Measurements from ENCODE around the gene CARM1.
"Not testable (repeated sequence)": the region's sequence is repeated elsewhere in the genome, so short reads cannot be mapped to it uniquely, and the experiment has no call there.

GRCh38 chr19:10941649-10942048 is 70.3 kb downstream of the CARM1 start:
- TF ChIP-seq EZH2 (IDR thresholded peaks at IDR 0.05): not testable (repeated sequence)
- TF ChIP-seq, protein P1, sequence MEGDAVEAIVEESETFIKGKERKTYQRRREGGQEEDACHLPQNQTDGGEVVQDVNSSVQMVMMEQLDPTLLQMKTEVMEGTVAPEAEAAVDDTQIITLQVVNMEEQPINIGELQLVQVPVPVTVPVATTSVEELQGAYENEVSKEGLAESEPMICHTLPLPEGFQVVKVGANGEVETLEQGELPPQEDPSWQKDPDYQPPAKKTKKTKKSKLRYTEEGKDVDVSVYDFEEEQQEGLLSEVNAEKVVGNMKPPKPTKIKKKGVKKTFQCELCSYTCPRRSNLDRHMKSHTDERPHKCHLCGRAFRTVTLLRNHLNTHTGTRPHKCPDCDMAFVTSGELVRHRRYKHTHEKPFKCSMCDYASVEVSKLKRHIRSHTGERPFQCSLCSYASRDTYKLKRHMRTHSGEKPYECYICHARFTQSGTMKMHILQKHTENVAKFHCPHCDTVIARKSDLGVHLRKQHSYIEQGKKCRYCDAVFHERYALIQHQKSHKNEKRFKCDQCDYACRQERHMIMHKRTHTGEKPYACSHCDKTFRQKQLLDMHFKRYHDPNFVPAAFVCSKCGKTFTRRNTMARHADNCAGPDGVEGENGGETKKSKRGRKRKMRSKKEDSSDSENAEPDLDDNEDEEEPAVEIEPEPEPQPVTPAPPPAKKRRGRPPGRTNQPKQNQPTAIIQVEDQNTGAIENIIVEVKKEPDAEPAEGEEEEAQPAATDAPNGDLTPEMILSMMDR (IDR thresholded peaks at IDR 0.05): not testable (repeated sequence)
